ENCODE data around the gene OCEL1. TPM values are rescaled to one million over a fixed set of nuclear protein-coding genes. Genes with fewer than 3 reads are reported as not detected.

The OCEL1 gene
- total and polyA plus RNA-seq, 2 donors (not counting 1 experiment from before 2014, with no cell fraction given): 4.6 to 8.8 TPM

- H3K4me2 ChIP-seq (ENCODE audit: extremely low read depth, insufficient read depth, low read length): no peak overlapping the region
- no peak overlapping the region for H3K9ac ChIP-seq (ENCODE audit: insufficient read depth, low read length)
- no peak overlapping the region for H3K27ac ChIP-seq (ENCODE audit: insufficient read depth, low read length)
- no peak for DNase-seq (ENCODE audit: low read depth in 2 of 2)
- no peaks in the 10 kb centered on the region for H3K79me2 ChIP-seq (ENCODE audit: control insufficient read depth, insufficient read depth, low read length)
- no peak overlapping the region for H2AFZ ChIP-seq (ENCODE audit: low read length)
- H3K4me1 ChIP-seq (ENCODE audit: control insufficient read depth, extremely low read depth, insufficient read depth, low read length): no peaks in the 10 kb centered on the region
- H3K36me3 ChIP-seq (ENCODE audit: control insufficient read depth, insufficient read depth, low read length): peaks cover 44% of the 10 kb centered on the region
- H3K27me3 ChIP-seq (ENCODE audit: control insufficient read depth, insufficient read depth, low read length): no peaks in the 10 kb centered on the region
- TF ChIP-seq CTCF (conservative IDR thresholded peaks at IDR 0.05 in 1 of 2, IDR thresholded peaks at IDR 0.05 in 1 of 2; ENCODE audit: low read depth in 1 of 2, low read length in 2 of 2) (no peak), EZH2 (IDR thresholded peaks at IDR 0.05; ENCODE audit: low read length, missing control alignments) (no peak)
- H4K20me1 ChIP-seq (ENCODE audit: control insufficient read depth, extremely low read depth, insufficient read depth, low read length): no peaks in the 10 kb centered on the region
- no peak overlapping the region for H3K4me3 ChIP-seq (replicated peaks in 1 of 4; ENCODE audit: control extremely low read depth in 1 of 4, insufficient read depth in 1 of 4, low read depth in 3 of 4, low read length in 4 of 4)
- no peaks in the 10 kb centered on the region for H3K9me3 ChIP-seq (ENCODE audit: control insufficient read depth, insufficient read depth, low read depth, low read length)
Measured at GRCh38 chr19:17196610-17197009, 29.4 kb upstream of the OCEL1 start.

- no peaks in the 10 kb centered on the region for H3K27me3 ChIP-seq (ENCODE audit: control insufficient read depth, insufficient read depth, low read length)
- H3K9me3 ChIP-seq (ENCODE audit: control insufficient read depth, insufficient read depth, low read depth, low read length): no peaks in the 10 kb centered on the region
- H2AFZ ChIP-seq (ENCODE audit: low read length): no peak overlapping the region
- H3K4me1 ChIP-seq (ENCODE audit: control insufficient read depth, extremely low read depth, insufficient read depth, low read length): no peaks in the 10 kb centered on the region
- no peaks in the 10 kb centered on the region for H4K20me1 ChIP-seq (ENCODE audit: control insufficient read depth, extremely low read depth, insufficient read depth, low read length)
- no peak overlapping the region for H3K4me3 ChIP-seq (replicated peaks in 1 of 4; ENCODE audit: control extremely low read depth in 1 of 4, insufficient read depth in 1 of 4, low read depth in 3 of 4, low read length in 4 of 4)
- TF ChIP-seq EZH2 (IDR thresholded peaks at IDR 0.05; ENCODE audit: low read length, missing control alignments) (no peak), CTCF (conservative IDR thresholded peaks at IDR 0.05 in 1 of 2, IDR thresholded peaks at IDR 0.05 in 1 of 2; ENCODE audit: low read depth in 1 of 2, low read length in 2 of 2) (no peak)
- no peak overlapping the region for H3K27ac ChIP-seq (ENCODE audit: insufficient read depth, low read length)
- H3K79me2 ChIP-seq (ENCODE audit: control insufficient read depth, insufficient read depth, low read length): no peaks in the 10 kb centered on the region
- no peak for DNase-seq (ENCODE audit: low read depth in 2 of 2)
- H3K4me2 ChIP-seq (ENCODE audit: extremely low read depth, insufficient read depth, low read length): no peak overlapping the region
- H3K9ac ChIP-seq (ENCODE audit: insufficient read depth, low read length): no peak overlapping the region
- H3K36me3 ChIP-seq (ENCODE audit: control insufficient read depth, insufficient read depth, low read length): peaks cover 49% of the 10 kb centered on the region
Measured at GRCh38 chr19:17197666-17198065, 28.4 kb upstream of the OCEL1 start.

GRCh38 chr19:17200408-17201079, 25.5 kb upstream of the OCEL1 start:
- H3K4me3 ChIP-seq (replicated peaks in 1 of 4; ENCODE audit: control extremely low read depth in 1 of 4, insufficient read depth in 1 of 4, low read depth in 3 of 4, low read length in 4 of 4): no peak overlapping the region
- H2AFZ ChIP-seq (ENCODE audit: low read length): no peak overlapping the region
- no peaks in the 10 kb centered on the region for H3K4me1 ChIP-seq (ENCODE audit: control insufficient read depth, extremely low read depth, insufficient read depth, low read length)
- no peak overlapping the region for H3K9ac ChIP-seq (ENCODE audit: insufficient read depth, low read length)
- TF ChIP-seq CTCF (conservative IDR thresholded peaks at IDR 0.05 in 1 of 2, IDR thresholded peaks at IDR 0.05 in 1 of 2; ENCODE audit: low read depth in 1 of 2, low read length in 2 of 2) (no peak), EZH2 (IDR thresholded peaks at IDR 0.05; ENCODE audit: low read length, missing control alignments) (no peak)
- no peaks in the 10 kb centered on the region for H3K79me2 ChIP-seq (ENCODE audit: control insufficient read depth, insufficient read depth, low read length)
- H3K4me2 ChIP-seq (ENCODE audit: extremely low read depth, insufficient read depth, low read length): no peak overlapping the region
- no peaks in the 10 kb centered on the region for H3K9me3 ChIP-seq (ENCODE audit: control insufficient read depth, insufficient read depth, low read depth, low read length)
- H3K27ac ChIP-seq (ENCODE audit: insufficient read depth, low read length): no peak overlapping the region
- H3K27me3 ChIP-seq (ENCODE audit: control insufficient read depth, insufficient read depth, low read length): no peaks in the 10 kb centered on the region
- no peaks in the 10 kb centered on the region for H4K20me1 ChIP-seq (ENCODE audit: control insufficient read depth, extremely low read depth, insufficient read depth, low read length)
- DNase-seq (ENCODE audit: low read depth in 2 of 2): no peak
- peaks cover 34% of the 10 kb centered on the region for H3K36me3 ChIP-seq (ENCODE audit: control insufficient read depth, insufficient read depth, low read length)

Measured in fibroblast of lung (primary cell).